Measurements from ENCODE around the gene NATD1. TPM values are rescaled to one million over a fixed set of nuclear protein-coding genes. Genes with fewer than 3 reads are reported as not detected.
"Not testable (repeated sequence)": the region's sequence is repeated elsewhere in the genome, so short reads cannot be mapped to it uniquely, and the experiment has no call there.

NATD1 gene
- total RNA-seq, 1 donor from 2014 or later, result 7.9 TPM

DNA sequence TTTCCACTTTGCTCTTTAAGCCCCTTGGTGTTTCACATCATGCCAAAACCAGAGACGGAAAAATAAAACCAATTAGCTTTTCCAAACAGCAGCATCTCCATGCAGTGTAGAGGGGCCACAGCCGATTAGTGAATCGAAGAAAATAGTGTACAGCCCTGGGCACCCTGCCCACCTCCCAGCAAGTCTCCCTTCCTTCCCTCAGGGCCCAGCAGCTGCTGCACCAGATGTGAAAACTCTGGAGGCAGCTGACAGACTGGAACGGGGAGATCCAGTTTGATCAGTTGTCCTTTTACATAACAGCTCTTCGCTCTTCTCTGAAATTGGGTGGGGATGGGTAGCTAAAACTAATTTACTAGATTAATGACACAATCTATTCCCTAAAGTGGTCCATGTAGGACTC, 58.5 kb downstream of the NATD1 start:
- no peak overlapping the region for H3K27ac Mint-ChIP-seq (ENCODE audit: unreplicated experiment)
- H3K9me3 Mint-ChIP-seq (ENCODE audit: unreplicated experiment), result no peaks in the 10 kb centered on the region
- no peak overlapping the region for H3K4me3 Mint-ChIP-seq (ENCODE audit: unreplicated experiment)
- H3K27me3 Mint-ChIP-seq (ENCODE audit: low read depth, unreplicated experiment), result no peaks in the 10 kb centered on the region
- peaks cover 12% of the 10 kb centered on the region for H3K36me3 ChIP-seq (ENCODE audit: insufficient read depth, low read length)
- H2AFZ ChIP-seq (ENCODE audit: low read depth, low read length), result no peak overlapping the region
- no peaks in the 10 kb centered on the region for H3K27me3 ChIP-seq (ENCODE audit: insufficient read depth, low read length)
- FAIRE-seq (no peak), DNase-seq (ENCODE audit: low read depth) (no peak)
- peaks cover 26% of the 10 kb centered on the region for H3K36me3 Mint-ChIP-seq (ENCODE audit: low read depth, unreplicated experiment)
- no peak overlapping the region for H3K4me2 ChIP-seq (ENCODE audit: low read length)
- H3K9ac ChIP-seq (ENCODE audit: low read length), result no peak overlapping the region
- no peak for TF ChIP-seq CTCF (IDR thresholded peaks at IDR 0.05; ENCODE audit: insufficient read depth, low read depth, low read length)
- TF ChIP-seq EZH2 (IDR thresholded peaks at IDR 0.05; ENCODE audit: insufficient read depth, low read length), result no peak
- H4K20me1 ChIP-seq (ENCODE audit: insufficient read depth, low read length), result peaks cover 41% of the 10 kb centered on the region
- peaks cover 37% of the 10 kb centered on the region for H3K79me2 ChIP-seq (ENCODE audit: insufficient read depth, low read length)
- H3K4me3 ChIP-seq (ENCODE audit: insufficient read depth, low read depth, low read length), result no peak overlapping the region
- H3K9me3 ChIP-seq (ENCODE audit: insufficient read depth, low read depth, low read length), result no peaks in the 10 kb centered on the region
- peaks cover 9% of the 10 kb centered on the region for H3K4me1 Mint-ChIP-seq (ENCODE audit: low read depth, unreplicated experiment)
- H3K4me1 ChIP-seq (ENCODE audit: insufficient read depth, low read length), result peaks cover 3% of the 10 kb centered on the region
- H3K27ac ChIP-seq (ENCODE audit: low read depth, low read length), result no peak overlapping the region

- Mint-ChIP-seq H3K36me3 (ENCODE audit: low read depth, unreplicated experiment) (peaks cover 26% of the 10 kb centered on the region), H3K9me3 (ENCODE audit: unreplicated experiment) (no peaks in the 10 kb centered on the region), H3K27me3 (ENCODE audit: low read depth, unreplicated experiment) (no peaks in the 10 kb centered on the region), H3K4me3 (ENCODE audit: unreplicated experiment) (no peak overlapping the region), H3K4me1 (ENCODE audit: low read depth, unreplicated experiment) (peaks cover 4% of the 10 kb centered on the region), H3K27ac (ENCODE audit: unreplicated experiment) (no peak overlapping the region)
- Histone ChIP-seq H3K79me2 (ENCODE audit: insufficient read depth, low read length) (peaks cover 32% of the 10 kb centered on the region), H3K4me1 (ENCODE audit: insufficient read depth, low read length) (no peaks in the 10 kb centered on the region), H3K36me3 (ENCODE audit: insufficient read depth, low read length) (peaks cover 12% of the 10 kb centered on the region), H3K27me3 (ENCODE audit: insufficient read depth, low read length) (no peaks in the 10 kb centered on the region), H4K20me1 (ENCODE audit: insufficient read depth, low read length) (peaks cover 36% of the 10 kb centered on the region), H2AFZ (ENCODE audit: low read depth, low read length) (no peak overlapping the region), H3K9me3 (ENCODE audit: insufficient read depth, low read depth, low read length) (no peaks in the 10 kb centered on the region), H3K9ac (ENCODE audit: low read length) (no peak overlapping the region), H3K4me2 (ENCODE audit: low read length) (no peak overlapping the region), H3K4me3 (ENCODE audit: insufficient read depth, low read depth, low read length) (no peak overlapping the region), H3K27ac (ENCODE audit: low read depth, low read length) (no peak overlapping the region)
- TF ChIP-seq CTCF (IDR thresholded peaks at IDR 0.05; ENCODE audit: insufficient read depth, low read depth, low read length), result no peak
- no peak for TF ChIP-seq EZH2 (IDR thresholded peaks at IDR 0.05; ENCODE audit: insufficient read depth, low read length)
- DNase-seq (ENCODE audit: low read depth) (no peak), FAIRE-seq (no peak)
Observed at GRCh38 chr17:21194226-21194625, 59.0 kb downstream of the NATD1 start.

DNA sequence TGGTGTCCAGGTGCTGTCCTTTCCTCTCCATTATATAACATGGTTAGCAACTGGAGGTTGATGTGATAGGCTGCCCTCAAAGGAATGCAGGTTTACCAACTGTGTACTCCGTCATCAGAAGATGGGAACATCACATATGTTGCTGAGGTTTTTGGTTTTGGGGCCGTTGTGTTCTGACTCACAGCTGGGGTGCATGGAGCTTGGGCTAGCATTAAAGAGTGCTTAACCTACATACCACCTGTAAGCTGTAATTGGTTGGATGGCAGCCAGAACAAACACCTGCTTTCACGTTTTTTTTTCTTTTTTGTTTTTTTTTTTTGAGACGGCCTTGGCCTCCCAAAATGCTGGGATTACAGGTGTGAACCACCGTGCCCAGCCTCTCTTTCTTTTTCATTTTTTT, 60.2 kb downstream of the NATD1 start:
- Histone ChIP-seq H3K36me3 (ENCODE audit: insufficient read depth, low read length) (peaks cover 12% of the 10 kb centered on the region), H3K4me3 (ENCODE audit: insufficient read depth, low read depth, low read length) (no peak overlapping the region), H3K4me1 (ENCODE audit: insufficient read depth, low read length) (no peaks in the 10 kb centered on the region), H3K4me2 (ENCODE audit: low read length) (no peak overlapping the region), H3K27me3 (ENCODE audit: insufficient read depth, low read length) (no peaks in the 10 kb centered on the region), H3K27ac (ENCODE audit: low read depth, low read length) (no peak overlapping the region), H4K20me1 (ENCODE audit: insufficient read depth, low read length) (peaks cover 25% of the 10 kb centered on the region), H3K9me3 (ENCODE audit: insufficient read depth, low read depth, low read length) (no peaks in the 10 kb centered on the region), H3K79me2 (ENCODE audit: insufficient read depth, low read length) (peaks cover 22% of the 10 kb centered on the region), H3K9ac (ENCODE audit: low read length) (no peak overlapping the region), H2AFZ (ENCODE audit: low read depth, low read length) (no peak overlapping the region)
- no peak for FAIRE-seq
- peaks cover 22% of the 10 kb centered on the region for H3K36me3 Mint-ChIP-seq (ENCODE audit: low read depth, unreplicated experiment)
- H3K4me1 Mint-ChIP-seq (ENCODE audit: low read depth, unreplicated experiment), result no peaks in the 10 kb centered on the region
- no peaks in the 10 kb centered on the region for H3K9me3 Mint-ChIP-seq (ENCODE audit: unreplicated experiment)
- no peaks in the 10 kb centered on the region for H3K27me3 Mint-ChIP-seq (ENCODE audit: low read depth, unreplicated experiment)
- TF ChIP-seq EZH2 (IDR thresholded peaks at IDR 0.05; ENCODE audit: insufficient read depth, low read length) (no peak), CTCF (IDR thresholded peaks at IDR 0.05; ENCODE audit: insufficient read depth, low read depth, low read length) (no peak)
- H3K27ac Mint-ChIP-seq (ENCODE audit: unreplicated experiment), result no peak overlapping the region
- H3K4me3 Mint-ChIP-seq (ENCODE audit: unreplicated experiment), result no peak overlapping the region
- DNase-seq (ENCODE audit: low read depth), result no peak

DNA sequence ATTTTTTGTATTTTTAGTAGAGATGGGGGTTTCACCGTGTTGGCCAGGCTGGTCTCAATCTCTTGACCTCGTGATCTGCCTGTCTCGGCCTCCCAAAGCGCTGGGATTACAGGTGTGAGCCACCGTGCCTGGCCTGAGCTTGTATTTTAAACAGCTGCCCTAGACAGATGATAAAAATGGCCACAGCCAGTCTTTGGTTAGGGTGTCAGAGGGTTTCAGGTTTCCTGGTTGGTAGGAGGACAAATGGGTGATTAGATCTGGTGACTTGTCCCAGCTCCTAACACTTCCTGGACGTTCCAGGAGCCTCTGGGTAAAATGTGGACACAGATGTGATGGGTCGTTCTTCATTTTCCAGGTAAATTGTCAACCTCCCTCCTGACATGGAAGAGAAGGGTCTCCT, 60.8 kb downstream of the NATD1 start:
- H3K9ac ChIP-seq (ENCODE audit: low read length); H3K4me3 ChIP-seq (ENCODE audit: insufficient read depth, low read depth, low read length); H3K9me3 ChIP-seq (ENCODE audit: insufficient read depth, low read depth, low read length); H2AFZ ChIP-seq (ENCODE audit: low read depth, low read length); H3K4me1 Mint-ChIP-seq (ENCODE audit: low read depth, unreplicated experiment); H3K27ac ChIP-seq (ENCODE audit: low read depth, low read length); H3K27ac Mint-ChIP-seq (ENCODE audit: unreplicated experiment); H3K9me3 Mint-ChIP-seq (ENCODE audit: unreplicated experiment); H3K27me3 Mint-ChIP-seq (ENCODE audit: low read depth, unreplicated experiment); H3K4me1 ChIP-seq (ENCODE audit: insufficient read depth, low read length); H3K4me3 Mint-ChIP-seq (ENCODE audit: unreplicated experiment); DNase-seq (ENCODE audit: low read depth); FAIRE-seq; H3K36me3 ChIP-seq (ENCODE audit: insufficient read depth, low read length); H3K4me2 ChIP-seq (ENCODE audit: low read length); H3K27me3 ChIP-seq (ENCODE audit: insufficient read depth, low read length): not testable (repeated sequence)
- Histone ChIP-seq H4K20me1 (ENCODE audit: insufficient read depth, low read length) (peaks cover 18% of the 10 kb centered on the region), H3K79me2 (ENCODE audit: insufficient read depth, low read length) (peaks cover 16% of the 10 kb centered on the region)
- peaks cover 20% of the 10 kb centered on the region for H3K36me3 Mint-ChIP-seq (ENCODE audit: low read depth, unreplicated experiment)
